ENCODE results near the gene SMG5. TPM values are rescaled to one million over a fixed set of nuclear protein-coding genes. Genes with fewer than 3 reads are reported as not detected.

The SMG5 gene
- total RNA-seq, 1 donor from 2014 or later: 91.6 TPM

Other genes starting within 250 kb of the SMG5 start
- 33.5 TPM for gene UBQLN4, start 229.0 kb downstream of the SMG5 start, total RNA-seq
- gene LAMTOR2, start 228.0 kb downstream of the SMG5 start, total RNA-seq: 63.8 TPM
- gene RAB25, start 221.7 kb downstream of the SMG5 start, total RNA-seq: not detected
- gene MEX3A, start 200.4 kb downstream of the SMG5 start, total RNA-seq: 0.24 TPM
- gene LMNA, start 168.1 kb downstream of the SMG5 start, total RNA-seq: 288 TPM
- 2.2 TPM for gene SEMA4A, start 129.2 kb downstream of the SMG5 start, total RNA-seq
- 16.3 TPM for gene SLC25A44, start 88.7 kb downstream of the SMG5 start, total RNA-seq
- gene PMF1, start 69.8 kb downstream of the SMG5 start, total RNA-seq: 68.6 TPM
- 0.32 TPM for gene BGLAP, start 40.6 kb downstream of the SMG5 start, total RNA-seq
- 0.54 TPM for gene PAQR6, start 34.8 kb downstream of the SMG5 start, total RNA-seq
- gene TMEM79, start 1.5 kb upstream of the SMG5 start, total RNA-seq: 1.4 TPM
- gene GLMP, start 12.9 kb upstream of the SMG5 start, total RNA-seq: 16.4 TPM
- not detected for gene VHLL, start 16.5 kb upstream of the SMG5 start, total RNA-seq
- gene CCT3, start 55.5 kb upstream of the SMG5 start, total RNA-seq: 137 TPM
- not detected for gene TSACC, start 55.7 kb upstream of the SMG5 start, total RNA-seq
- gene RHBG, start 86.4 kb upstream of the SMG5 start, total RNA-seq: not detected
- 99.7 TPM for gene MEF2D, start 217.9 kb upstream of the SMG5 start, total RNA-seq

All from Right ventricle myocardium inferior (tissue), 1 donor.